ENCODE results near the gene TMEM209.
"Not testable (repeated sequence)": the region's sequence is repeated elsewhere in the genome, so short reads cannot be mapped to it uniquely, and the experiment has no call there.

The TMEM209 gene

GRCh38 chr7:130127404-130127803, 77.8 kb downstream of the TMEM209 start:
- DNase-seq (ENCODE audit: low spot score) = no peak

DNA sequence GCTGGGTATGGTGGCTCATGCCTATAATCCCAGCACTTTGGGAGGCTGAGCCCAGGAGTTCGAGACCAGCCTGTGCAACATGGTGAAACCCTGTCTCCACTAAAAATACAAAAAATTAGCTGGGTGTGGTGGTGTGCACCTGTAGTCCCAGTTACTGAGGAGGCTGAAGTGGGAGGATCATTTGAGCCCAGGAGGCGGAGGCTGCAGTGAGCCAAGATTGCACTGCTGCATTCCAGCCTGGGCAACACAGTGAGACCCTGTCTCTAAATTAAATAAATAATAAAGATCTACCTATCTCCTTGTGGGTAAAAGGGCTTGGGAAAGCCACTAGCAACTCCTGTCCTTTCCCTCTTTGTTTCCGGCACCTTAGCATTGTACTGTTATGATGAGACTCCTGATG, 78.4 kb downstream of the TMEM209 start:
- not testable (repeated sequence) for DNase-seq (ENCODE audit: low spot score)

DNA sequence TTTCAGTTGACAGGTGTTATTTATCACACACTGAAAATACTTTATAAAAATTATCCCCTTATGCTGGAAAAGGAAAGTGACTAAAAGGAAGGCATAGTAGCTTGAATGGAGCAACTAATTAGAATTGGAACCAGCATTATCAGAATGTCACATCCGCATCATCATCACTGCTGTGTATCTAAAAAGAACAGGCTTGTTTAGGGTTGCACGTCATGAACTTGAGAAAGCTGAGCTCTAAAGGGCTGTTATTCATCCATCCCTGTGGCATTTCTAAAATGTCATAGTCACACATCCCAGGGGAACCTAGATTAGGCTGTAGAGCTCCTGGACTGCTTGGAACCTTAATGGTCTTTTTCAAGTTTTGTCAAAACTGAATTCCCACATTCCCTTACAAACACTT, 80.5 kb downstream of the TMEM209 start:
- DNase-seq (ENCODE audit: low spot score) = no peak

GRCh38 chr7:130123501-130123900, 81.7 kb downstream of the TMEM209 start:
- DNase-seq (ENCODE audit: low spot score) = no peak

DNA sequence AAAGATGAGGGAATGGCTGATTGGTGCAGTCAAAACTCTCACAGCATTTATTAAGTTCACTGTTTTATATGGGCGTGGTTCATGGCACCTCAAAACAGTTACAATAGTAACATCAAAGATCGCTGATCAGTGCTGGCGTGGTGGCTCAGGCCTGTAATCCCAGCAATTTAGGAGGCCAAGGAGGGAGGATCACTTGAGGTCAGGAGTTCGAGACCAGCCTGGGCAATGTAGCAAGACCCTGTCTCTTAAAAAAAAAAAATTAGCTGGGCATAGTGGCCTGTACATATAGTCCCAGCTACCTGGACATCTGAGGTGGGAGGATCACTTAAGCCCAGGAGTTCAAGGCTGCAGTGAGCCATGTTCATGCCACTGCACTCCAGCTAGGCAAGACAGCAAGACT, 86.4 kb downstream of the TMEM209 start:
- DNase-seq (ENCODE audit: low spot score) = no peak

GRCh38 chr7:130118294-130118693, 86.9 kb downstream of the TMEM209 start:
- DNase-seq (ENCODE audit: low spot score) = no peak

DNA sequence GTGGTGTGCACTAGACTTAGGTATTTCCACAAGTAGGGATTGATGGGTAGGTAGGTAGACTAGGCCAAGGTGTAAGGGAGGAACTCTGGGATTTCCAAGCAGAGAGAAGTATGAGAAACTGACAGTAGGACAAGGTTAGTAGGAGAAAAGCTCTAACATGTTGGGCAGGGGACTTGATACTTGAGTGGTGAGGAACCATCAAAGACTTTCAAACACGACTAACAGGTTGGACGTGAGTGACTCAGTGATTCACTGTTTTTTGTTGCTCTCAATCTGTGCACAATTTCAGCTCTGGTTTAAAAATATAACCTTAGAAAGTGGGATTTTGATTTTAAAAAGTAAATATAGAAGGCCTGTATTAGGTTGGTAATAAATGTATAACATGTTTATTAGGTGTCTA, 90.4 kb downstream of the TMEM209 start:
- DNase-seq (ENCODE audit: low spot score) = no peak
